Neural progenitor cell (in vitro differentiated cells): ENCODE data around the gene ITGBL1.

Experiments used
- EZH2 ChIP-seq: fragments of 200-600 bp; sonication (generic); IDR thresholded peaks from 2 replicates; pipeline ENCODE4 v1.6.1; 2017; ENCODE audit warnings: antibody characterized with exemption, mild to moderate bottlenecking, moderate library complexity
- TF ChIP-seq, protein P1 (sequence below): fragments of 200-600 bp; sonication (generic); IDR thresholded peaks from 2 replicates; pipeline ENCODE4 v1.5.1; 2017; ENCODE audit warnings: antibody characterized with exemption, mild to moderate bottlenecking

- TF ChIP-seq, protein P1, sequence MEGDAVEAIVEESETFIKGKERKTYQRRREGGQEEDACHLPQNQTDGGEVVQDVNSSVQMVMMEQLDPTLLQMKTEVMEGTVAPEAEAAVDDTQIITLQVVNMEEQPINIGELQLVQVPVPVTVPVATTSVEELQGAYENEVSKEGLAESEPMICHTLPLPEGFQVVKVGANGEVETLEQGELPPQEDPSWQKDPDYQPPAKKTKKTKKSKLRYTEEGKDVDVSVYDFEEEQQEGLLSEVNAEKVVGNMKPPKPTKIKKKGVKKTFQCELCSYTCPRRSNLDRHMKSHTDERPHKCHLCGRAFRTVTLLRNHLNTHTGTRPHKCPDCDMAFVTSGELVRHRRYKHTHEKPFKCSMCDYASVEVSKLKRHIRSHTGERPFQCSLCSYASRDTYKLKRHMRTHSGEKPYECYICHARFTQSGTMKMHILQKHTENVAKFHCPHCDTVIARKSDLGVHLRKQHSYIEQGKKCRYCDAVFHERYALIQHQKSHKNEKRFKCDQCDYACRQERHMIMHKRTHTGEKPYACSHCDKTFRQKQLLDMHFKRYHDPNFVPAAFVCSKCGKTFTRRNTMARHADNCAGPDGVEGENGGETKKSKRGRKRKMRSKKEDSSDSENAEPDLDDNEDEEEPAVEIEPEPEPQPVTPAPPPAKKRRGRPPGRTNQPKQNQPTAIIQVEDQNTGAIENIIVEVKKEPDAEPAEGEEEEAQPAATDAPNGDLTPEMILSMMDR, result no peak
- no peak for TF ChIP-seq EZH2
These were observed 21.0 kb downstream of the ITGBL1 start for GRCh38 chr13:101473458-101473857.
